NCI-H82 (cell line): ENCODE measurements around the gene GTSF1L.
"Not testable (repeated sequence)": the region's sequence is repeated elsewhere in the genome, so short reads cannot be mapped to it uniquely, and the experiment has no call there.

Experiments
- DNase-seq: peaks from one replicate; lab custom pipeline; 2025; lab: John Stamatoyannopoulos, UW

GTSF1L gene

GRCh38 chr20:43726811-43727338, at the start of gene GTSF1L:
Gene GTSF1L, minus strand, starts transcription at chr20:43727002. Its CDS starts 308 bp downstream, at chr20:43726694.
- DNase-seq = no peak

- no peak for DNase-seq
Measured at GRCh38 chr20:43774754-43775153, 48.0 kb upstream of the GTSF1L start.

- DNase-seq = no peak
Measured at GRCh38 chr20:43771503-43772190, 44.8 kb upstream of the GTSF1L start.

GRCh38 chr20:43770342-43770741, 43.5 kb upstream of the GTSF1L start:
- DNase-seq = no peak

DNA sequence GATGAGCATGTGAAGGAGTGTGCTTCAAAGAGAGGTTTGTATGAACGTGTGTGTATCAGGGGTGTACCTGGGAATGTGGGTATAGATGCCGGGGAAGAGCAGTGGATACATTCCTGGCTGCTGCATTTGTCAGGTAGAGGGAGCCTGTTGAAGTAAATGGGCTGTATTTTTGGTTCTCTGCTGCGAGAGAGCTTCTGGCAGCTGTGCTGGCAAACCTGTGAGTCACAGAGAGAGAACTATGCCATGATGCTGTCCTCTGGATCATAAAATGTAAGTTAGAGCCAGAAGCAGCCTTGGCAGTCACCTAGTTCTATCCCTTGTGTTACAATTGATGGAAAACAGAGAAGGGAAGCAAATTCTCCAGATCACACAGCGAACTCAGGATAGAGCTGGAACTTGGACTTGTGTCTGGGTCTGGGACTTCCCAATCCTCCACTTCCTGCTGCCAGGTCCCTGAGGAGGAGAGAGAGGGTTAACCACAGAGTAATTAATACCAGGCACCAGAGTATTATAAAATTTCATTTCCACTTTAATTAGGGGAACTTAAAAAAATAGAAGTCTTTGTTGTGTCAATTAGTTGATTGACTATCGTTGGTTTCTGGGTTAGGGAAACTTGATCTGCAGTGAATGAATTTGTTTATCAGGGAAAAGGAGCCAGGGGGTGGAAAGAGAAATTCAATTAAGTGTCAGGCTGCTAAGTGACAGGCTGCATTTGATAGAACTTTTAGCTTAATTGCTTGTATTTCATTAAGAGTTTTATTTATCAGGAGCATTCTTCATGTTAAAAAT, 41.1 kb upstream of the GTSF1L start:
- DNase-seq = no peak

GRCh38 chr20:43766917-43767316, 40.1 kb upstream of the GTSF1L start:
- no peak for DNase-seq

- no peak for DNase-seq
Measured at GRCh38 chr20:43766385-43766784, 39.6 kb upstream of the GTSF1L start.

- no peak for DNase-seq
Measured at GRCh38 chr20:43765916-43766315, 39.1 kb upstream of the GTSF1L start.

DNA sequence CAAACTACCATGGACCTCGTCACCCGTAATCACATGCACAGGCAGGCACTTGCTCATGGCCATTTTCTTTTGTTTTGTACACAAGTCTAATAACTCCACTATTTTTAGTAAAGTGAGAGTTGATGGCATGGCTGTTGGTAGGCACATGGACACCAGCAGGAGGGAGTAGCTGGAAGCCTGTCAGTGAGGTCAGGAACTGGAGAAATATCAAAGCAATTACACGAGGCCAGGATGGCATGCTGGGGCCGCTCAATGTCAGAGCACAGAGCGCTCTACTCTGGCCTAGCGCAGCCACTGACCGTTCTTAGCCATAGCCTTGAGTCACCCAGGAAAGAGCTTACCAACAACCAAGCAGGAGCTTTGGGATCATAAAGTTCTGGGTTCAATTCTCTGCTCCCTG, 36.1 kb upstream of the GTSF1L start:
- no peak for DNase-seq

- no peak for DNase-seq
Measured at GRCh38 chr20:43761386-43762340, 34.9 kb upstream of the GTSF1L start.

DNA sequence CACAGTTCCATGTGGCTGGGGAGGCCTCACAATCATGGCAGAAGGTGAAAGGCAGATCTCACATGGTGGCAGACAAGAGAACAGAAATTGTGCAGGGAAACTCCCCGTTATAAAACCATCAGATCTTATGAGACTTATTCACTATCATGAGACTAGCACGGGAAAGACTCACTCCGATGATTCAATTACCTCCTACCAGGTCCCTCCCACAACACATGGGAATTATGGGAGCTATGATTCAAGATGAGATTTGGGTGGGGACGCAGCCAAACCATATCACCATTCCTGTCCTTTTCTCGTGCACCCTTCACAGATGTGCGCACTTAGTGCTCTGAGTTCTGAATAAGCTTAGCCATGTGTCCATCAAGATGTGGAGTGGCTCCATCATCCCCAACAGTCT, 31.1 kb upstream of the GTSF1L start:
- DNase-seq = not testable (repeated sequence)

- DNase-seq = no peak
Measured at GRCh38 chr20:43755851-43756250, 29.0 kb upstream of the GTSF1L start.

DNA sequence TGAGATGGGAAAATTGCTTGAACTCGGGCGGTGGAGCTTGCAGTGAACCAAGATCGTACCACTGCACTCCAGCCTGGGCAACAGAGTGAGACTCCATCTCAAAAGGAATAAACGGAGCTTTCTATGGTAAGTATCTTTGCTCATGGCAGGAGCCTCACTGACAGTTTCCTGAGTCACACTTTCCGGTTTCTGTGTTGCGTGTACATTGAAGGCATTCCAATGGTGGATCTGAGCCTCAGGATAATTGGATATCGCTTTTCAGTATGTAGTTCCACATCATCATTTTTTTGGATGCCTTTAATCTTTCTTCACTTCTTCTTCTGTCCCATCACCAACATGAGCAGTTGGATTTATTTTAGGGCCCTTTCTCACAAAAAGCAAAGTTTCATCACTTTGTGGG, 28.6 kb upstream of the GTSF1L start:
- no peak for DNase-seq

- DNase-seq = no peak
Measured at GRCh38 chr20:43752561-43753301, 25.9 kb upstream of the GTSF1L start.

DNA sequence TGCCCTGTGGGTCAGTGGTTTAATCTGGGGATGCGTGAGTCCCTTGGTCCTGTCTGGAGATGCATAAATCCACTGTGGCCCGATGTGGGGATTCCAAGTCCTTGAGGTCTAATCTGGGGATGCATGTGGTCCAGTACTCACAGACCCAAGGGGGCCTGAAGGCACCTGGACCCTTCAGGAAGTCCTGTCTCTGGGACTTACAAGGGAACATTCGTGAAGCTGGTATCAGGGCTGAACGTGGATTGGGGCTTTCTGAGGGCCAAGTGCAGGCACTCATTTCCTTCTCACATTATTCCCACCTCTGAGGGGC, 25.2 kb upstream of the GTSF1L start:
- DNase-seq = no peak

GRCh38 chr20:43751167-43752050, 24.6 kb upstream of the GTSF1L start:
- DNase-seq = no peak

DNA sequence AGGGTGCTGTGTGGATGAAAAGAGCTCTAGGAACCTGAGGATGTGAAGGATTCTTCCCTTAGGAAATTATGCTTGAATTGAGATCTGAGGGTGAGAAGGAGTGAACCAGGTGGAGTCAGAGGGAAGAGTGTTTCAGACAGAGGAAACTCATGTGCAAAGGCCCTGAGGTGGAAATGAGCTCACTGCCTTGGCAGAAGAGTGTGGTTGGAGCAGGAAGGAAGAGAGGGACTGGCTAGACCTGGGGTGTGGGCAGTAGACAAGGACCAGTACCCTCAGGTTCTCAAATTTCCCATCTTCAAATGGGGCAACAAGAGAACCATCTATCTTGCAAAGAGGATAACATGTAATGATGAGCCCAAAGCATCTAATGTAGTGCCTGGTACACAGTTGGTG, 24.0 kb upstream of the GTSF1L start:
- no peak for DNase-seq

GRCh38 chr20:43749734-43750294, 23.0 kb upstream of the GTSF1L start:
- DNase-seq = peak; percentile 76

GRCh38 chr20:43748274-43748673, 21.5 kb upstream of the GTSF1L start:
- DNase-seq = no peak
